Measurements from ENCODE around the gene ACO2.
"Not testable (repeated sequence)": the region's sequence is repeated elsewhere in the genome, so short reads cannot be mapped to it uniquely, and the experiment has no call there.

ACO2 gene

GRCh38 chr22:41468381-41469217, at the start of gene ACO2, which contains the start of gene PHF5A:
ACO2 (plus strand) TSS chr22:41469117; CDS start chr22:41469147, 30 bp downstream.
PHF5A (minus strand) TSS chr22:41468692; CDS start chr22:41468653, 39 bp downstream.
- H3K27ac ChIP-seq = peak within 1 kb of the TSS; percentile 83 to 99 (median 96)
- H3K4me3 ChIP-seq = peak within 1 kb of the TSS; percentile 56 to 98 (median 82)

DNA sequence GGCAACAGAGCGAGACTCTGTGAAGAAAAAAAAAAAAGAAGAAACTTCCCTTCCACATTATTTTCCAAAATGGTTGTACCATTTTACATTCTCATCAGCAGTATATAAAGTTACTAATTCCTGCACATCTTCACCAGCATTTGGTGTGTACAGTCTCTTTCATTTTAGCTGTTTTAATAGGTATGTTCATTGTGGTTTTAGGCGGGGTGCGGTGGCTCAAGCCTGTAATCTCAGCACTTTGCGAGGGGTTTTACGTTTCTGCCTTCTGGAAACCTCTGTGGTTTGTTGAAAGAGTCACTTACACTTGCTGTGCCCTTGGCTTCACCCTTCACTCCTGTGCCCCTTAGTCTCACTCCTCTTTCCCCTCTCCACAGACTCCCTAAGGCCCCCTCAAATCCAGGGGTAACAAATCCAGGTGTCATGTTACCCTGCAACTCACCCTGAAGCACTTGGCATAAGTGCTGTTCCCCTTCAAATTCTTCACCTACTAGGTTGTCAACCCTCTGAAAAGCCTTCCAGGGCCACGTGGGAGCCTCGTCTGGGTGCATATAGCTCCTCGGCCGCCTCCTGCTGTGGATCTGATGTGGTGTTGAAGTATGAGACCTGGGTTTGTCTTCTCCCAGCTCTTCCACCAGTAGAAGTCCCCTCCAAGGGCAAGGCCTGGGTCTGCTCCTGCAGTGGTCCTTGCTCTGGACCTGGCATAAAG, 43.1 kb upstream of the ACO2 start:
- Histone ChIP-seq H3K27ac (peak overlapping the region in 1 of 21 experiments; percentile 14), H3K4me3 (no peak overlapping the region)

DNA sequence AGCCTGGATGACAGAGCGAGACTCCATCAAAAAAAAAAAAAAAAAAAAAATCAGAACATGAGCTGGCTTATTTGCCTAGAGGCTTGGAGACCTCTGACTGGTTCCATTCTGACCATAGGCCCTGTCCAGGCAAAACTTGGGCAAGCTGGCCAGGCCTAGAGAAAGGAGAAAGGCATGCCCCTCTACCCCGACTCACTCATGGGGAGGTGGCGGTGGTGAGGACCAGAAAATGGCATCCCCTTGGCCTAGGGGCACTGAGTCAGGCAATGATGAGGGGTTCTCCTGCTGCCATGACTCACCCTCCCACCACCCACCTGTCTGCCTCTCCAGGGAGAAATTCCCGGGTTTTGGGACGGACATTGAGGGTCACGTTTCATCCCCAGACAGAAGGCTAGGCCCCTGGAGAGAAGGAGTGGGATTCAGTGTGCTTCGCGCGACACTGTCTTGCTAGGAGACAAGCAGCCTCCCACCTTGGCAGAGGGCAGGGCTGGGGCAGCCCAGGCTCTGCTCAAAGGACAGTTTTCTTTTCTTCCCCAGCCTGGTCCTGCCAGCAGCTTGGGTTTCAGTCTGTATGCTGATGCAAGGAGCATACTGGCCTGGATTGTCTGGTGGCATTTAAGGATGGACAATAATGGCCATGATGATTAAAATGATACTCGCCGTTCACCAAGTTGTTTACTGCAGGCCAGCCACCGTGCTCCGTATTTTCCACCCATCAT, 39.5 kb upstream of the ACO2 start:
- Histone ChIP-seq H3K27ac (no peak overlapping the region), H3K4me3 (no peak overlapping the region)

GRCh38 chr22:41429951-41430332, 39.0 kb upstream of the ACO2 start:
- H3K4me3 ChIP-seq = no peak overlapping the region
- H3K27ac ChIP-seq = no peak overlapping the region

- Histone ChIP-seq H3K27ac (no peak overlapping the region), H3K4me3 (no peak overlapping the region)
Observed at GRCh38 chr22:41431656-41432055, 37.3 kb upstream of the ACO2 start.

DNA sequence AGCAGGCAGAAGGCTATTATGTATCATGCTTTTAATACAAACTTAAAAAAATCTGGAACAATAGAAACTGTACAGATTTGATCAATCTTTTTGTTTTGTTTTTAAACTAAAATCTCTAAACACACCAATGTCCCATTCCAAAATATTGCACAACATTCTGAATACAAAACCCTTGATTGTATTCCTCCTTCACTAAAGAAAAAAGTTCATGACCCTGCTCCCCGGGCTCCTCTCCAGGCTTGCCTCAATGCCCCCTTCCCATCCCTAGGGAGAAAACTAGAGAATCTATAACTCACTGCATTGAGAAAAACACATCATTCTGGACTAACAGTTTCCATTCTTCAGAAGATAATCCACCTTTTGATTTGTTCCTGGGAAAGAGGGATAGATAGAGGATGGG, 35.4 kb upstream of the ACO2 start:
- H3K4me3 ChIP-seq, H3K27ac ChIP-seq: not testable (repeated sequence)

- H3K27ac ChIP-seq = peak overlapping the region in 1 of 21 experiments; percentile 9
Observed at GRCh38 chr22:41434361-41435003, 34.4 kb upstream of the ACO2 start.

GRCh38 chr22:41435560-41435959, 33.4 kb upstream of the ACO2 start:
- H3K27ac ChIP-seq = peak overlapping the region in 3 of 21 experiments; percentile 12 to 27 (median 24)

More at GRCh38 chr22:41434361-41435003, 34.4 kb upstream of the ACO2 start:
- H3K4me3 ChIP-seq = not testable (repeated sequence)

DNA sequence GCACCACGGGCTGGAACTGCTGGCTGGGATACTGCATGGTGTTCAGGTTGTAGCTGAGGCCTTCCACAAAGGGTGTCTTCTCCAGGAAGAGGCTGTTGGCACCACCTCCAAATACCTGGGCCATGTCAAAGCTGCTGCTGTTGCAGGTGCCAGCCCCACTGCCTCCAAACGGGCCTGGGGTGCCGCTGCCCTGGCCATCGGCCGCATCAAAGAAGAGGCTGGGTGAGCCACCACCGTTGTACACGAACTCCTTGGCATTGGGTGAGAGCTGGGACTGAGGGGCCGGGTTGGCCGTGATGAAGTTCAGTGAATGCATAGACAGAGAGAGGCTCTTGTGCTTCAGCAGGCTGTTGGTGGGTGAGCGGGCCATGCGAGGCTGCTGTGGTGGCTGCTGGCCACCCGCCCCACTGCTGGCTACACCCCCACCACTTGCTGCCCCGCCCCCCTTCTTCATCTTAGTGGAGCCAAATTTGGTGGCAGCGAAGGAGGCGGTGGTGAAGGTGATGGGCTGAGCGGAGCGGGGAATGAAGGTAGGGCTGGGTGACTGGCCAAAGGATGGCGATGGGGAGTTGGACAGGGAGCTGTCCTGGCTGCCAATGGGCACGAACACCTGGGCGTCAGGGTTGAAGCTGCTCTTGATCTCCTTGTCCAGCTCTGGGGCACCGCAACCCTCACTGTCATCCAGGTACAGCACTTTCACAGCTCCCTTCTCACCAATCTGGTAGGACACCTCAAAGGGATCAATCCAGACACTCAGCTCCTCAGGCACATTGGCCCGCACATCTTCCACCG, 32.4 kb upstream of the ACO2 start:
- H3K27ac ChIP-seq = no peak overlapping the region
- no peak overlapping the region for H3K4me3 ChIP-seq

More at GRCh38 chr22:41435560-41435959, 33.4 kb upstream of the ACO2 start:
- no peak overlapping the region for H3K4me3 ChIP-seq

- Histone ChIP-seq H3K27ac (no peak overlapping the region), H3K4me3 (no peak overlapping the region)
Observed at GRCh38 chr22:41437198-41437597, 31.7 kb upstream of the ACO2 start.

DNA sequence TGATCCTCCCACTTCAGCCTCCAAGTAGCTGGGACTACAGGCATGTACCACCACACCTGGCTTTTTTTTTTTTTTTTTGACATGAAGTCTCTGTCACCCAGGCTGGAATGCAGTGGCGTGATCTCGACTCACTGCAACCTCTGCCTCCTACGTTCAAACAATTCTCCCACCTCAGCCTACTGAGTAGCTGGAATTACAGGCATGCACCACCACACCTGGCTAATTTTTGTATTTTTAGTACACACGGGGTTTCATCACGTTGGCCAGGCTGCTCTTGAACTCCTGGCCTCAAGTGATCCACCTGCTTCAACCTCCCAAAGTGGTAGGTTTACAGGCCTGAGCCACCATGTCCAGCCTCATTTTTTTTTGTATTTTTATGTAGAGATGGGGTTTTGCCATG, 28.4 kb upstream of the ACO2 start:
- H3K4me3 ChIP-seq, H3K27ac ChIP-seq: not testable (repeated sequence)

DNA sequence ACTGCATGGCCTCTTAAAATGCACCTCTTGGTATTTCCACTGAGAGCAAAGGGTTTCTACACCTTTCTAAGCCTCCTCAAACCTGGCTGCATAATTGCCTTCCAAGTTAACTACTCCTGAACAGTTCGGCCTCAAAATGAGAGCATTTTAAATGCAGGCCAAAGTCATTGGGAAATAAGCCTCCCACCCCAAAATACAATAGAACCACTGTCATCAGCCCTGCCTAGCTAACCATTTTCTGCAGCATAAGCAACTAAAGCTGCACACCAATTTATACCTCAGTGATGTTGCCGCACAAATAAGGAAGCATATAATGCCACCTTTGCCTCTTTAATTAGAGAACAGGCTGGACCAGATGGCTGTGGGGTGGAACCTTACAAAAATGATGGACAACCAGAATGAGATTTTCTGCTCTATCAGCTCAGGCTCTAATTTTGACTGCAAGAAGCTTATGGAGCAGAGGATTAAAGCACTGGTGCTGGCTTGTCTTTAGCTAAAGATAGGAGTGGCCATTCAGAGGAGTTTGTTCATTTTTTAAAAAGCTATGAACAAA, 26.6 kb upstream of the ACO2 start:
- peak overlapping the region in 4 of 21 experiments; percentile 2 to 97 (median 40) for H3K27ac ChIP-seq
- H3K4me3 ChIP-seq = no peak overlapping the region

- H3K4me3 ChIP-seq = peak overlapping the region; percentile 81 to 99 (median 97)
- peak overlapping the region; percentile 40 to 100 (median 99) for H3K27ac ChIP-seq
Observed at GRCh38 chr22:41444360-41445128, 24.4 kb upstream of the ACO2 start.

DNA sequence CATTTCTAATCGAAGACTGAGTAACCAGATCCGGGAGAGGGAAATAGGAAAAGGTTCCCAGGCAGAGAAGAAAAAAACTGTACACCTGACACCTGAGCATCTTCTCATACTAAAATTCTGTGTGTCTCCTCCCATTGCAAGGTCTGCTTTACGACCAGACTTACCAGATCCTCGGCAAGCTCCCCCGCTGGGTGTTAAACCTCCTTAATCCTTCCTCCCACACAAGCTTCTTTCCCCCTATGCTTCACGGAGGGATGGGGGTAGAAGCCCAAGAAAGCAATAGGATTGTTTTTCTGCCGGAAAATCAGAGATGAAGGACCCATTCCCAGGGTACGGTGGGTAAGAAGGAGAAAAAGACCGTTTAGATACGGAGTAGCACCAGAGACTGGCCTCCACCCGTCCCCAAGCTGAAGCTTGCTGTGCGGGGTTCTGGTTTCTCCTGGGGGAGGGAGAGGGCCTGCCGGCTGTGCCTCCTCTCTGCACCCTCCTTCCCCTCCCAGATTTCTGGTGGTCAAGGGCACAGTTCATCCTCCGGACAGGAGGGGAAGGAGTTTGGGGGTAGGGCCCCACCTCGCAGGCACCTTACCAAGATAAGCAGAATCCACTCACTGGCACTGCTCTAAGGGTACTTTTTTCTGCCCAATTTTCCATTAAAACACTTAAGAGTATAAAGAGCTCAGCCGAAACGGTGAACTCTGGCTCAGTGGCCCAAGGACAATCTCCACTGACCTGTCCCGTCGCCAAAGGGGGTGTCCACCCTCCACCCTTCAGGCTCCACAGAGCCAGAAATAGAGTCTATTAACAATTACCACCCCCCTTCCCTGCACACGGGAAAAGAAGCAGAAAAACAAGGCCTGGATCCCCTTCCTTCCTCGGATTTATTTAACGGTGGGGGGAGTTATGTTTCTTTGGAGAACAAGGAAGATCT, 23.5 kb upstream of the ACO2 start:
- peak overlapping the region; percentile 90 to 100 (median 99) for H3K27ac ChIP-seq

GRCh38 chr22:41446057-41446501, 22.8 kb upstream of the ACO2 start:
- Histone ChIP-seq H3K27ac (peak overlapping the region; percentile 90 to 100 (median 99)), H3K4me3 (peak overlapping the region; percentile 81 to 99 (median 97))

More for the DNA sequence above, 23.5 kb upstream of the ACO2 start:
- H3K4me3 ChIP-seq = peak overlapping the region; percentile 81 to 99 (median 97)

- peak within 1 kb of the TSS; percentile 90 to 100 (median 99) for H3K27ac ChIP-seq
- H3K4me3 ChIP-seq = peak within 1 kb of the TSS; percentile 81 to 99 (median 97)
Observed at GRCh38 chr22:41446639-41447434, 22.1 kb upstream of the ACO2 start, which contains the start of gene TOB2. TOB2 (minus strand) TSS chr22:41446801; CDS start chr22:41437345, 9,456 bp downstream.

All from skin epidermis (tissue), 12 donors.